ENCODE data around the gene ERC1.

GRCh38 chr12:1494856-1495255 lies 503.8 kb downstream of the ERC1 start:
- TF ChIP-seq CTCF (IDR thresholded peaks at IDR 0.05; ENCODE audit: insufficient read depth, low read length), result no peak
- TF ChIP-seq, protein P1, sequence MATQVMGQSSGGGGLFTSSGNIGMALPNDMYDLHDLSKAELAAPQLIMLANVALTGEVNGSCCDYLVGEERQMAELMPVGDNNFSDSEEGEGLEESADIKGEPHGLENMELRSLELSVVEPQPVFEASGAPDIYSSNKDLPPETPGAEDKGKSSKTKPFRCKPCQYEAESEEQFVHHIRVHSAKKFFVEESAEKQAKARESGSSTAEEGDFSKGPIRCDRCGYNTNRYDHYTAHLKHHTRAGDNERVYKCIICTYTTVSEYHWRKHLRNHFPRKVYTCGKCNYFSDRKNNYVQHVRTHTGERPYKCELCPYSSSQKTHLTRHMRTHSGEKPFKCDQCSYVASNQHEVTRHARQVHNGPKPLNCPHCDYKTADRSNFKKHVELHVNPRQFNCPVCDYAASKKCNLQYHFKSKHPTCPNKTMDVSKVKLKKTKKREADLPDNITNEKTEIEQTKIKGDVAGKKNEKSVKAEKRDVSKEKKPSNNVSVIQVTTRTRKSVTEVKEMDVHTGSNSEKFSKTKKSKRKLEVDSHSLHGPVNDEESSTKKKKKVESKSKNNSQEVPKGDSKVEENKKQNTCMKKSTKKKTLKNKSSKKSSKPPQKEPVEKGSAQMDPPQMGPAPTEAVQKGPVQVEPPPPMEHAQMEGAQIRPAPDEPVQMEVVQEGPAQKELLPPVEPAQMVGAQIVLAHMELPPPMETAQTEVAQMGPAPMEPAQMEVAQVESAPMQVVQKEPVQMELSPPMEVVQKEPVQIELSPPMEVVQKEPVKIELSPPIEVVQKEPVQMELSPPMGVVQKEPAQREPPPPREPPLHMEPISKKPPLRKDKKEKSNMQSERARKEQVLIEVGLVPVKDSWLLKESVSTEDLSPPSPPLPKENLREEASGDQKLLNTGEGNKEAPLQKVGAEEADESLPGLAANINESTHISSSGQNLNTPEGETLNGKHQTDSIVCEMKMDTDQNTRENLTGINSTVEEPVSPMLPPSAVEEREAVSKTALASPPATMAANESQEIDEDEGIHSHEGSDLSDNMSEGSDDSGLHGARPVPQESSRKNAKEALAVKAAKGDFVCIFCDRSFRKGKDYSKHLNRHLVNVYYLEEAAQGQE (IDR thresholded peaks at IDR 0.05; ENCODE audit: insufficient replicate concordance, low read depth), result no peak
- no peak for TF ChIP-seq GABPA (IDR thresholded peaks at IDR 0.05; ENCODE audit: low read depth)
